Stomach (tissue), 4 donors: ENCODE data around the gene MRPS23.

Source experiments
- POLR2A ChIP-seq, 4 donors: fragments of 450-650 bp; IDR thresholded peaks; one replicate each; pipeline ENCODE4 v1.6.1; 2016; ENCODE audit warnings: antibody characterized with exemption in 4 of 4, control low read depth in 2 of 4, mild to moderate bottlenecking in 1 of 4, moderate library complexity in 1 of 4
- TF ChIP-seq, protein P1 (sequence below), 7 experiments: fragments of 450-650 bp in 4 of 7; fragments of 200-600 bp in 3 of 7; sonication (generic) in 3 of 7; IDR thresholded peaks; one replicate each; pipeline ENCODE4 v1.5.1; 2016 to 2019; ENCODE audit warnings: antibody characterized with exemption in 7 of 7, control low read depth in 2 of 7, mild to moderate bottlenecking in 1 of 7

DNA sequence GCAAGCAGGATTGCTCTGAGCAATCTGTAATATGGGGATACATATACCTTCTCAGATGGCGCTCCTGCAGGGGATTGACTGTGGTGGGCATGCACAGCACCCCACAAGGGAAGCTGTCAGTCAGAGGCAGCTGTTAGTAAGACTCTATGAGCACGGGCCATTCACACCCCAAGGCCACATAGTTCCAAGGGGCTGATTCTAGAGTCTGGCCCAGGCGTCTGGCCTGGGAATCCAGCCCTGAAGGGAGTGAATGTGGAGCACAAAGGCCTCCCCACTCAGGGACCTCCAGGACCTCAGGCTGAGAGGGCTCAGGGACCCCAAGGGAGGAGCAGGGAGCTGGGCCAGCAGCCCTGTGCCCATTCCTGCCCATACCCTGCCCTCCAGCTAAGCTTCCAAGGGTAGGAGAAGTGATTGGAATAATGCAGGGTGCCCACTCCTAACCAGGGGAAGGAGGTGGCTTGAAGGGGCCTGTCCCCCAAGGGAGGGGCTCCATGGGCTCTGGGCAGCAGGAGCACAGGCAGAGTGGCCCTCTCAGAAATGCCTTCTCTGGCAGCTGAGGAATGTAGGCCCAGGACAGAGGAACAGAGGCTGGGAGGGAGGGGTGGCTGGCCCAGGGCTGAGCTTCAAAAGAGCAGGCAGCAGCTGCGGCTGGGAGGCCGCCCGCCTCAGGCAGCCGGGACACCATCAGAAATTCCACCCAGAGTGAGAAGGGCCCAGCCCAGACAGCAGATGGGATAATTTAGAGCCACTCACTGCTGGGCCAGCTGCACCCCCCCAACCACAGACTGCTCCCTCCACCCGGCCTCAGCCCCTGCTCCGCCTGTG is 48.9 kb upstream of the MRPS23 start:
- TF ChIP-seq, protein P1, sequence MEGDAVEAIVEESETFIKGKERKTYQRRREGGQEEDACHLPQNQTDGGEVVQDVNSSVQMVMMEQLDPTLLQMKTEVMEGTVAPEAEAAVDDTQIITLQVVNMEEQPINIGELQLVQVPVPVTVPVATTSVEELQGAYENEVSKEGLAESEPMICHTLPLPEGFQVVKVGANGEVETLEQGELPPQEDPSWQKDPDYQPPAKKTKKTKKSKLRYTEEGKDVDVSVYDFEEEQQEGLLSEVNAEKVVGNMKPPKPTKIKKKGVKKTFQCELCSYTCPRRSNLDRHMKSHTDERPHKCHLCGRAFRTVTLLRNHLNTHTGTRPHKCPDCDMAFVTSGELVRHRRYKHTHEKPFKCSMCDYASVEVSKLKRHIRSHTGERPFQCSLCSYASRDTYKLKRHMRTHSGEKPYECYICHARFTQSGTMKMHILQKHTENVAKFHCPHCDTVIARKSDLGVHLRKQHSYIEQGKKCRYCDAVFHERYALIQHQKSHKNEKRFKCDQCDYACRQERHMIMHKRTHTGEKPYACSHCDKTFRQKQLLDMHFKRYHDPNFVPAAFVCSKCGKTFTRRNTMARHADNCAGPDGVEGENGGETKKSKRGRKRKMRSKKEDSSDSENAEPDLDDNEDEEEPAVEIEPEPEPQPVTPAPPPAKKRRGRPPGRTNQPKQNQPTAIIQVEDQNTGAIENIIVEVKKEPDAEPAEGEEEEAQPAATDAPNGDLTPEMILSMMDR (IDR thresholded peaks at IDR 0.05) = no peak
- no peak for TF ChIP-seq POLR2A (IDR thresholded peaks at IDR 0.05)
